ENCODE data around the gene HES1. TPM values are rescaled to one million over a fixed set of nuclear protein-coding genes. Genes with fewer than 3 reads are reported as not detected.
"Not testable (repeated sequence)": the region's sequence is repeated elsewhere in the genome, so short reads cannot be mapped to it uniquely, and the experiment has no call there.

Gene HES1
- total RNA-seq, 1 donor from 2014 or later, result 127 TPM

- no peak for DNase-seq (ENCODE audit: extremely low read depth, low read depth, low spot score)
These were observed 4.0 kb downstream of the HES1 start for GRCh38 chr3:194139814-194140391.

- DNase-seq (ENCODE audit: extremely low read depth, low read depth, low spot score), result no peak
These were observed 4.8 kb downstream of the HES1 start for GRCh38 chr3:194140520-194141414.

- DNase-seq (ENCODE audit: extremely low read depth, low read depth, low spot score), result no peak
These were observed 5.6 kb downstream of the HES1 start for GRCh38 chr3:194141415-194142155.

- DNase-seq (ENCODE audit: extremely low read depth, low read depth, low spot score), result no peak
These were observed 6.4 kb downstream of the HES1 start for GRCh38 chr3:194142156-194142910.

GRCh38 chr3:194145702-194146101, 9.8 kb downstream of the HES1 start:
- no peak for DNase-seq (ENCODE audit: extremely low read depth, low read depth, low spot score)

GRCh38 chr3:194147679-194148078, 11.7 kb downstream of the HES1 start:
- DNase-seq (ENCODE audit: extremely low read depth, low read depth, low spot score), result no peak

GRCh38 chr3:194148383-194148782, 12.4 kb downstream of the HES1 start:
- DNase-seq (ENCODE audit: extremely low read depth, low read depth, low spot score), result no peak

GRCh38 chr3:194150252-194150934, 14.4 kb downstream of the HES1 start:
- no peak for DNase-seq (ENCODE audit: extremely low read depth, low read depth, low spot score)

- not testable (repeated sequence) for DNase-seq (ENCODE audit: extremely low read depth, low read depth, low spot score)
These were observed 15.0 kb downstream of the HES1 start for GRCh38 chr3:194150935-194151302.

- DNase-seq (ENCODE audit: extremely low read depth, low read depth, low spot score), result no peak
These were observed 18.4 kb downstream of the HES1 start for GRCh38 chr3:194154346-194154745.

- DNase-seq (ENCODE audit: extremely low read depth, low read depth, low spot score), result no peak
These were observed 20.1 kb downstream of the HES1 start for GRCh38 chr3:194156095-194156494.

- no peak for DNase-seq (ENCODE audit: extremely low read depth, low read depth, low spot score)
These were observed 23.0 kb downstream of the HES1 start for GRCh38 chr3:194158942-194159439.

GRCh38 chr3:194160158-194160557, 24.2 kb downstream of the HES1 start:
- DNase-seq (ENCODE audit: extremely low read depth, low read depth, low spot score), result no peak

GRCh38 chr3:194161131-194162045, 25.4 kb downstream of the HES1 start:
- DNase-seq (ENCODE audit: extremely low read depth, low read depth, low spot score), result no peak

- DNase-seq (ENCODE audit: extremely low read depth, low read depth, low spot score), result no peak
These were observed 26.2 kb downstream of the HES1 start for GRCh38 chr3:194162070-194162678.

- DNase-seq (ENCODE audit: extremely low read depth, low read depth, low spot score), result no peak
These were observed 27.1 kb downstream of the HES1 start for GRCh38 chr3:194162817-194163584.

- DNase-seq (ENCODE audit: extremely low read depth, low read depth, low spot score), result no peak
These were observed 27.7 kb downstream of the HES1 start for GRCh38 chr3:194163697-194164096.

- no peak for DNase-seq (ENCODE audit: extremely low read depth, low read depth, low spot score)
These were observed 28.9 kb downstream of the HES1 start for GRCh38 chr3:194164861-194165260.
